MM.1S (cell line): ENCODE data around the gene AQP1.

Source experiments
- DNase-seq: peaks from one replicate; pipeline ENCODE4 v3.0.0-alpha.2; 2015
- H2AFZ ChIP-seq: fragments of 300-600 bp; sonication (generic); 2 replicates; pipeline ENCODE4 v1.6.0; 2016; ENCODE audit warnings: antibody characterized with exemption, low read length
- H3F3A ChIP-seq: fragments of 300-600 bp; sonication (generic); 2 replicates; pipeline ENCODE4 v1.6.1; 2016; ENCODE audit warnings: mild to moderate bottlenecking, antibody characterized with exemption, low read length, moderate library complexity, mixed read lengths; ENCODE audit not compliant: insufficient read depth
- H3K27ac ChIP-seq: fragments of 300-600 bp; sonication (generic); 2 replicates; pipeline ENCODE4 v1.5.1; 2016; ENCODE audit warnings: mild to moderate bottlenecking, low read length
- H3K27me3 ChIP-seq: fragments of 300-600 bp; sonication (generic); replicated peaks from 2 replicates; pipeline ENCODE4 v1.6.0; 2016; ENCODE audit warnings: low read length; ENCODE audit not compliant: insufficient read depth
- H3K36me3 ChIP-seq: fragments of 300-600 bp; sonication (generic); replicated peaks from 2 replicates; pipeline ENCODE4 v1.6.1; 2016; ENCODE audit warnings: mild to moderate bottlenecking, low read length, mixed read lengths; ENCODE audit not compliant: insufficient read depth
- H3K4me1 ChIP-seq: fragments of 300-600 bp; sonication (generic); 2 replicates; pipeline ENCODE4 v1.6.1; 2016; ENCODE audit warnings: low read length, mixed read lengths
- H3K4me2 ChIP-seq: fragments of 300-600 bp; sonication (generic); 2 replicates; pipeline ENCODE4 v1.6.0; 2016; ENCODE audit warnings: low read depth, low read length
- H3K4me3 ChIP-seq: fragments of 300-600 bp; sonication (generic); 2 replicates; pipeline ENCODE4 v1.5.1; 2016; ENCODE audit warnings: low read length, mixed read lengths
- H3K79me2 ChIP-seq: fragments of 300-600 bp; sonication (generic); 2 replicates; pipeline ENCODE4 v1.6.1; 2016; ENCODE audit warnings: mixed run types, low read length, mixed read lengths
- H3K9ac ChIP-seq: fragments of 300-600 bp; sonication (generic); 2 replicates; pipeline ENCODE4 v1.6.1; 2016; ENCODE audit warnings: low read length, mixed read lengths
- H3K9me2 ChIP-seq: fragments of 300-600 bp; sonication (generic); replicated peaks from 2 replicates; pipeline ENCODE4 v1.6.1; 2016; ENCODE audit warnings: mild to moderate bottlenecking, low read length, mixed read lengths; ENCODE audit not compliant: insufficient read depth
- H3K9me3 ChIP-seq: fragments of 300-600 bp; sonication (generic); replicated peaks from 2 replicates; pipeline ENCODE4 v1.6.1; 2016; ENCODE audit warnings: mild to moderate bottlenecking, low read length, mixed read lengths; ENCODE audit not compliant: insufficient read depth
- H4K20me1 ChIP-seq: fragments of 300-600 bp; sonication (generic); 2 replicates; pipeline ENCODE4 v1.6.1; 2016; ENCODE audit warnings: mild to moderate bottlenecking, low read length, moderate library complexity, mixed read lengths; ENCODE audit not compliant: insufficient read depth
- EZH2 ChIP-seq: fragments of 300-600 bp; sonication (generic); optimal IDR thresholded peaks from 2 replicates; pipeline ENCODE3; 2017; ENCODE audit warnings: low read depth, mild to moderate bottlenecking, antibody characterized with exemption, low read length, mixed read lengths
- EZH2phosphoT487 ChIP-seq: fragments of 300-600 bp; sonication (generic); IDR thresholded peaks from 2 replicates; pipeline ENCODE4 v1.6.1; 2018; ENCODE audit warnings: antibody characterized with exemption, low read length
- TF ChIP-seq, protein P1 (sequence below): fragments of 300-600 bp; sonication (generic); IDR thresholded peaks from 2 replicates; pipeline ENCODE4 v1.5.1; 2016; ENCODE audit warnings: antibody characterized with exemption, low read length, mixed read lengths

Gene AQP1

DNA sequence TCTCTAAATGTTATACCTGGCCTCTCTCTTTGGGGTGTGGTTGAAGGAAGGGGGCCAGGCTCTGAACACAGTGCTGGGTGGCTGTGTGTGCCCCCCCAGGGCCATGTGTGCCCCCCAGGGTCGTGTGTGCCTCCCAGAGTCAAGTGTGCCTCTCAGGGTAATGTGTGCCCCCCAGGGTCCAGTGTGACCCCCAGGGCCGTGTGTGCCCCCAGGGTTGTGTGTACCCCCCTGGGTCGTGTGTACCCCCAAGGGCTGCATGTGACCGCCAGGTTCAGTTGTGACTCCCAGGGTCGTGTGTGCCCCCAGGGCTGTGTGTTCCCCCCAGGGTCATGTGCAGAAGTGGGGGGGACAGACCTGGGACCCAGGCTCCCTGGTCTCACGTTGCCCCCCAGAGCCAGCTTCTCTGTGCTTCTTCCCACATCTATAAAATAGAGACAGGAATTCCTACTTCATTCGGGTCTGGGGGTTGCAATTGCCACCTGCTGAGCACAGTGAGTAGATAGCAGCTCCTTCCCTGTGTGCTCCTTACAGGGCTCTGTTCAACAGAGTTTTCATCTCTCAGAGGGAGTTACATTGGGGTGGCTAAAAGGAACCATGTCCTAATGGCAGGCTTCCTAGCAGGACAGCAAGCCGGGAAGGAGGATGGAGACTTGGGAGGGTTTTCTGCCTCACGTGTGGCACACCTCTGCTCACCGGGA, 40.7 kb upstream of the AQP1 start:
- H2AFZ ChIP-seq: no peak overlapping the region
- H3K9ac ChIP-seq: no peak overlapping the region
- H3K4me3 ChIP-seq: no peak overlapping the region
- no peaks in the 10 kb centered on the region for H3F3A ChIP-seq
- no peaks in the 10 kb centered on the region for H3K79me2 ChIP-seq
- no peaks in the 10 kb centered on the region for H3K36me3 ChIP-seq
- no peaks in the 10 kb centered on the region for H3K9me3 ChIP-seq
- H3K4me1 ChIP-seq: no peaks in the 10 kb centered on the region
- TF ChIP-seq EZH2 (no peak), EZH2phosphoT487 (no peak)
- TF ChIP-seq, protein P1, sequence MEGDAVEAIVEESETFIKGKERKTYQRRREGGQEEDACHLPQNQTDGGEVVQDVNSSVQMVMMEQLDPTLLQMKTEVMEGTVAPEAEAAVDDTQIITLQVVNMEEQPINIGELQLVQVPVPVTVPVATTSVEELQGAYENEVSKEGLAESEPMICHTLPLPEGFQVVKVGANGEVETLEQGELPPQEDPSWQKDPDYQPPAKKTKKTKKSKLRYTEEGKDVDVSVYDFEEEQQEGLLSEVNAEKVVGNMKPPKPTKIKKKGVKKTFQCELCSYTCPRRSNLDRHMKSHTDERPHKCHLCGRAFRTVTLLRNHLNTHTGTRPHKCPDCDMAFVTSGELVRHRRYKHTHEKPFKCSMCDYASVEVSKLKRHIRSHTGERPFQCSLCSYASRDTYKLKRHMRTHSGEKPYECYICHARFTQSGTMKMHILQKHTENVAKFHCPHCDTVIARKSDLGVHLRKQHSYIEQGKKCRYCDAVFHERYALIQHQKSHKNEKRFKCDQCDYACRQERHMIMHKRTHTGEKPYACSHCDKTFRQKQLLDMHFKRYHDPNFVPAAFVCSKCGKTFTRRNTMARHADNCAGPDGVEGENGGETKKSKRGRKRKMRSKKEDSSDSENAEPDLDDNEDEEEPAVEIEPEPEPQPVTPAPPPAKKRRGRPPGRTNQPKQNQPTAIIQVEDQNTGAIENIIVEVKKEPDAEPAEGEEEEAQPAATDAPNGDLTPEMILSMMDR: no peak
- H4K20me1 ChIP-seq: no peaks in the 10 kb centered on the region
- no peaks in the 10 kb centered on the region for H3K9me2 ChIP-seq
- no peak for DNase-seq
- H3K27ac ChIP-seq: no peak overlapping the region
- H3K27me3 ChIP-seq: no peaks in the 10 kb centered on the region
- no peak overlapping the region for H3K4me2 ChIP-seq

GRCh38 chr7:30871655-30872054, 40.0 kb upstream of the AQP1 start:
- H3K4me1 ChIP-seq: no peaks in the 10 kb centered on the region

DNA sequence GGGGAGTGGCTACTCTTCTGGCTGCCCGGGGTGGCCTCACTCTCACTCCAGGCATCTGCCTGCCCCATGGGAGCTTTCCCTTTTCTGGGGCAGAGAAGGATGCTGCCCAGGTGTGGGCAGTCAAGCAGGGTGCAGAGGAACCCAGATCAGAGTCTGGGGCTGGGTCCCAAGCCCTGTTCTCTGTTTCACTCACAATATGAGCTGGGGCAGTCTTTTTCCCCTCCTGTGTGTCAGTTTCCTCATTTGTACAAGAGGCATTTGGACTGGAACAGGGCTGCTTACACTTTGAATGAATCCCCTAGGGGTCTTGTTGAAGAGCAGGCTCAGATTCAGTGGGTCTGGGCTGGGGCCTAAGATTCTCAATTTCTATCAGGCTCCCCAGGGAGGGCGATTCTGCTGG, 38.4 kb upstream of the AQP1 start:
- no peak overlapping the region for H3K4me3 ChIP-seq
- H3K27ac ChIP-seq: no peak overlapping the region
- H3K4me1 ChIP-seq: no peaks in the 10 kb centered on the region
- H4K20me1 ChIP-seq: no peaks in the 10 kb centered on the region
- TF ChIP-seq, protein P1: no peak
- no peaks in the 10 kb centered on the region for H3F3A ChIP-seq
- H3K36me3 ChIP-seq: no peaks in the 10 kb centered on the region
- no peaks in the 10 kb centered on the region for H3K79me2 ChIP-seq
- H2AFZ ChIP-seq: no peak overlapping the region
- H3K9me2 ChIP-seq: no peaks in the 10 kb centered on the region
- no peak overlapping the region for H3K9ac ChIP-seq
- H3K4me2 ChIP-seq: no peak overlapping the region
- H3K27me3 ChIP-seq: no peaks in the 10 kb centered on the region
- no peak for DNase-seq
- H3K9me3 ChIP-seq: no peaks in the 10 kb centered on the region

More at GRCh38 chr7:30871655-30872054, 40.0 kb upstream of the AQP1 start:
- TF ChIP-seq, protein P1: no peak
- no peak for TF ChIP-seq EZH2
- no peak for TF ChIP-seq EZH2phosphoT487
- no peaks in the 10 kb centered on the region for H4K20me1 ChIP-seq
- no peak overlapping the region for H3K4me3 ChIP-seq
- no peaks in the 10 kb centered on the region for H3K9me3 ChIP-seq
- no peaks in the 10 kb centered on the region for H3K27me3 ChIP-seq
- H3K4me2 ChIP-seq: no peak overlapping the region
- H3K27ac ChIP-seq: no peak overlapping the region
- H3K79me2 ChIP-seq: no peaks in the 10 kb centered on the region
- H3K36me3 ChIP-seq: no peaks in the 10 kb centered on the region
- H3K9ac ChIP-seq: no peak overlapping the region
- DNase-seq: no peak
- H2AFZ ChIP-seq: no peak overlapping the region
- no peaks in the 10 kb centered on the region for H3F3A ChIP-seq
- H3K9me2 ChIP-seq: no peaks in the 10 kb centered on the region
